Measurements from ENCODE around the gene DMXL2. TPM values are rescaled to one million over a fixed set of nuclear protein-coding genes. Genes with fewer than 3 reads are reported as not detected.
"Not testable (repeated sequence)": the region's sequence is repeated elsewhere in the genome, so short reads cannot be mapped to it uniquely, and the experiment has no call there.

The DMXL2 gene
- polyA plus RNA-seq, 3 donors: 52.9 to 91.9 (median 62.2) TPM

GRCh38 chr15:51641490-51642130 is 19.0 kb upstream of the DMXL2 start:
- peak in 3 of 11 donors; percentile 20 to 22 (median 20) for DNase-seq (ENCODE audit: extremely low read depth in 1 of 11, low read depth in 9 of 11, low spot score in 4 of 11)

DNA sequence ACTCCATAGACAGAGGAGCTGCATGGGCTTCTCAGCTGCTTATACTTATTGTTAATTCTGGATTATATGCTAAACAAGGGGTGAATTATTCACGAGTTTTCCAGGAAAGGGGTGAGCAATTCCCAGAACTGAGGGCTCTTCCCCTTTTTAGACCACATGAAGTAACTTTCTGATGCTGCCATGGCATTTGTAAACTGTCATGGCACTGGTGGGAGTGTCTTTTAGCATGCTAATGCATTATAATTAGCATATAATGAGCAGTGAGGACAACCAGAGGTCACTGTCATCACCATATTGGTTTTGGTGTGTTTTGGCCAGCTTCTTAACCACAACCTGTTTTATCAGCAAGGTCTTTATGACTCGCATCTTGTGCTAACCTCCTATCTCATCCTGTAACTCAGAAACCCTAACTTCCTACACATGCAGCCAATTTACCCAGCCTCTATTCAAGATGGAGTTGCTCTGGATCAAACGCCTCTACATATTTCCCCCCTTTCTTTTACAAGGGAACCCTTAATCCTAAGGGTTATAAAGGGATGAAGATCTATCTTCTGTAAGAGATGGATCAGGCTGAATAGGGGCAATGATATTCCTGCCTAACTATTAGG is 12.1 kb upstream of the DMXL2 start:
- no peak for DNase-seq (ENCODE audit: extremely low read depth in 1 of 11, low read depth in 9 of 11, low spot score in 4 of 11)

GRCh38 chr15:51629612-51630011 is 7.0 kb upstream of the DMXL2 start:
- DNase-seq (ENCODE audit: extremely low read depth in 1 of 11, low read depth in 9 of 11, low spot score in 4 of 11): no peak

- DNase-seq (ENCODE audit: extremely low read depth in 1 of 11, low read depth in 9 of 11, low spot score in 4 of 11): no peak
Measured at GRCh38 chr15:51625236-51625635, 2.7 kb upstream of the DMXL2 start.

DNA sequence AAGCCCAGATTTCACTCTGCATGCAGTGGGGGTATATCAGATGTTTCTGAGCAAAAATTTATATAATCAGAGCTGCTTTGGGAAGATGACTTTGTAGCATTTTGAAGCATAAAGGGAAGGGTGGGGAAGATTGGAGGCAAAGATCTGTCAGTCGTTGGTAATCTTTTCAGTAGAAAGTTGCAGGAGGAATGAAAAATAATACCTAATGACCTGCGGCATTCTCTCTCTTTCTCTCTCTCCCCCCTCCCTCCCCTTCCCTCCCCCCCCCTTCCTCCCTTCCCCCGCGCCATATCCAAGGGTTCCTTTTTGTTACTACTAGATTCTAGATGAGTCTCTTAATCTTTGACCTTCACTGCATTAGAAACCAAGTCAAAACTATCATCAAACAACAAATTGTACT is 1.5 kb upstream of the DMXL2 start:
- DNase-seq (ENCODE audit: extremely low read depth in 1 of 11, low read depth in 9 of 11, low spot score in 4 of 11): no peak

- peak in 1 of 11 donors; percentile 9 for DNase-seq (ENCODE audit: extremely low read depth in 1 of 11, low read depth in 9 of 11, low spot score in 4 of 11)
Measured at GRCh38 chr15:51623386-51623938, 891 bp upstream of the DMXL2 start.

DNA sequence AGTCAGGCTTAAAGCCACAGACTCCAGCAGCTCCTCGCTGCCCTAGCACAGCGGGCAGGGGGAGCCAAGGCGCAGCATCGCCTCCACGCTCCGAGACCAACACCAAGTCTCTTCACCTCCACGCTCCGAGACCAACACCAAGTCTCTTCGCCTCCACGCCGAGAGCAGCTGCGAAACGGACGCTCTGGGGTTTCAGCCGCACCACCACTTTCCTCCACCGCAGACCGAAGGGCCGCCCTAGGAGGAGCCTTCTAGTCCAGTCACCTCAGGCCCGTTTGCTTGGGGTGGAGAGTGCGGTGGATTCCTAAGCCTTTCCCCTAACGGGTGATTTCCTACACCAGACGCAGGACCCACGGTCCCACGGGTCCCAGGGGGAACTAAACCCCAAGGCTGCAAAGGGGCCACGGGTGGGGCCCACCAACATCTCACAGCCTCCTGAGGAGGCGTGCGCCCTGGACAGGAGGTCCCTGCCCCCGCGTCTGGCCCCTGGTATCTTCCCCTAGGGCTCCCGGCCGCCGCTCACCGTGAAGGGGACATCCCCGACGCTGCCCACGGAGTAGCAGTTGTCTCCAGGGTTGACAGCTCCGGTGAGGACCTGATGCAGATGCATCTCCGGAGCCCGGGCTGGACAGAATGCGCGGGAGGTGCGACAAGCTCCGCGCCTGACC is 501 bp downstream of the DMXL2 start:
- DNase-seq (ENCODE audit: extremely low read depth in 1 of 11, low read depth in 9 of 11, low spot score in 4 of 11): peak in 9 of 11 donors; percentile 17 to 55 (median 32)

- DNase-seq (ENCODE audit: extremely low read depth in 1 of 11, low read depth in 9 of 11, low spot score in 4 of 11): no peak
Measured at GRCh38 chr15:51621155-51621765, 1.3 kb downstream of the DMXL2 start.

DNA sequence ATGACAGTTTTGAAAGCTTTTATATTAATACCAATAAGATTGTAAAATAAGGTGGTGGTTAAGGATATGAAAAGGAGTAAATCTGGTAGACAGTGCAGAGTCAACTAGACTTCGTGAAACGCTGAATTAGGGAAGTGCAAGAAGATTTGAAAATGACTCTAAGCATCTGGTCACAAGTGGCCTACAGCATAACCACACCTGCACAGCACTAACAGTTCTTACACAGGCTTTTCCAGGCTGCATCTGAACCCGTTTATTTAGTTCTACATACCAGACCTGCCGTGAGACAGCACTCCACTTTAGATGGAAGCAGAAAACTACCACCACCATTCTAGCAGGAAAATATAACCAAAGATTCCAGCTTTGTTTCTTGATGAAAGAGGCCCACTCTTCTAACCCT is 1.9 kb downstream of the DMXL2 start:
- DNase-seq (ENCODE audit: extremely low read depth in 1 of 11, low read depth in 9 of 11, low spot score in 4 of 11): no peak

DNA sequence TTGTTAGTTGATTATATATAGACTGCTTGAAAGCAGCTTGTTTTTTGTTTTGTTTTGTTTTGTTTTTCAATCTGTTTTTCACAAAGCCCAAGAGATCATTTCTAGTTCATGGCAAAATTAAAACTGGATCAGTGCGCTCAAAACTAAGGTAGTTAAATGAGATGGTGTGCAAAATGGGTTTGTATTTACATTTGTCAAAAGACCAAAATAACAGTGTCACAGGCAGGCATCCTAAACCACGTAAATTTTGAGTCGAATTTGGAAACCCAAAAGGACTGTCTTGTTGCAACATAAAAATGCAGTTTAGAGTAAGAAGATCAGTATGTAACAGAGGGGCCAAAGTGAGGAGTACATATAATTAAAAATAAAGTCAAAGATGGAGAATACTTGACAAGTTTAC is 2.4 kb downstream of the DMXL2 start:
- no peak for DNase-seq (ENCODE audit: extremely low read depth in 1 of 11, low read depth in 9 of 11, low spot score in 4 of 11)

DNA sequence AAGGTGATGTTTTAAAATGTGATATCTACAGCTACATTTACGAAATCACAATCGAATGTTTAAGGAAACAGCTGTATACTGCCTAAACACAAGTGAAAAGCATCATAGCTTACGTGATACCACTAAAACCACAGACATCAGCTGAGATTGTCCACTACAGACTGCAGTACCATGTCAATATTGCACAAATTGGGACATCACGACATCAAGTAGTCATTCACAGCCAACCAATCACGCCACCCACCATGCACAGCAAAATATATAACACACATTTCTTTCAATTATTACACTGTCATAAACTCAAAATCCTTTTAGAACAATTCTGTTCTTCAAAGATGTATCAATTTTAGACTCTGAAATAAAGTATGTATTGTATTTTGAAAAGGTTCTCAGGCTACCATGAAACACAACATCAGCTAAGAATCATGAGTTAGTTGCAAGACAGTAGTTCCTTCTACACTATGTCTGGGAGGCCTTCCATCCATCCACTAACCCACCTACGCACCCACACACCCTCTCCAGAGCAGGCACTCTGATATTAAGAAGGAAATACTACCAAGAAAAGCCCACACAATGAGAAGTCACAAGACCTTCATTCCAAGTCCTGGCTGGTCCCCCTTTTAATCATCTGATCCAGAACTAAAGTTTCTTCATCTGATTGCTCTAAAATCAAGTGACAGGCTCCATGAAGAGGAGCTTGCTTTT is 3.1 kb downstream of the DMXL2 start:
- DNase-seq (ENCODE audit: extremely low read depth in 1 of 11, low read depth in 9 of 11, low spot score in 4 of 11): no peak

DNA sequence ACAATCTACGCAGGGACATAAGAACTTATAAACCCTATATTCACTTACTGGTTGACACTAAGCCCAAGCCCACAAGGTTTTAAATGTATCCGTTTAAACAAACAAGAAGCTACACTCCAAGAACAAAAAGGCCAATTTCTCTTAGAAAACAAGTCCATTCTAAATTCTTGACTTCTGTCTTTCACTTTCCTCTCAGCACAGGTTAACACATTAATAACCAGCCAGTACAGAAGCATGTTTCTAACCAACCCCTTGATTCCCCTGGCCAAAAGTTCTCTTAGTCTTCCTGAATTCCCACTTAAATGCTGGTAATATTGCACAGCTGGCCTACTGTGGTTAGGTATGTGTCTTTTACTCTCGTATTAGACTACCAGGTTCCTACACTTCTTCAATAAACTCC is 4.7 kb downstream of the DMXL2 start:
- no peak for DNase-seq (ENCODE audit: extremely low read depth in 1 of 11, low read depth in 9 of 11, low spot score in 4 of 11)

DNA sequence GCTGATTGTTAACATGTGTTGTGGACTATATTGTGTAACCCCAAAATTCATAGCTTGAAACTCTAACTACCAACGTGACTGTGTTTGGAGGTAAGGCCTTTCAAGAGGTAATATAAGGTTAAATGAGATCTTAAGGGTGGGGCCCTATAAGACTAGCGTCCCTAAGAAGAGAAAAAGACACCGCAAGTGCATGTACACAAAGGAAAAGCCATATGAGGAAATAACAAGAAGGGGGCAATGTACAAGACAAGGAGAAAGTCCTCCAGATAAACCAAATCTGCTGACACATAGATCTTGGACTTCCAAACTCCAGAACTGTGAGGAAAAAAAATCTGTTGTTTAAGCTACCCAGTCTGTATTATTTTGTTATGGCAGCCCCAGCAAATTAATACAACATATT is 8.6 kb downstream of the DMXL2 start:
- no peak for DNase-seq (ENCODE audit: extremely low read depth in 1 of 11, low read depth in 9 of 11, low spot score in 4 of 11)

- not testable (repeated sequence) for DNase-seq (ENCODE audit: extremely low read depth in 1 of 11, low read depth in 9 of 11, low spot score in 4 of 11)
Measured at GRCh38 chr15:51612669-51613068, 9.9 kb downstream of the DMXL2 start.

DNA sequence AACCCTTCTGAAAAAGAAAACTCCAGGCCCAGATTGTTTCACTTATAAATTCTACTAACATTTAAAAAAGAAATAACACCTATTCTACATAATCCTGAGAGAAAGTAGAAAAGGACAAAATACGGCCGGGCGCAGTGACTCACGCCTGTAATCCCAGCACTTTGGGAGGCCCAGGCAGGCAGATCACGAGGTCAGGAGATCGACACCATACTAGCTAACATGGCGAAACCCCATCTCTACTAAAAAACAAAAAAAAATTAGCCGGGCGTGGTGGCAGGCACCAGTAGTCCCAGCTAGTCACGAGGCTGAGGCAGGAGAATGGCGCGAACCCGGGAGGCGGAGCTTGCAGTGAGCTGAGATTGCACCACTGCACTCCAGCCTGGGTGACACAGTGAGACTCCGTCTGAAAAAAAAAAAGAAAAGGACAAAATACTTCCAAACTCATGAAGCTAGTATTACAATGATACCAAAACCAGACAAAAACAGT is 19.1 kb downstream of the DMXL2 start:
- not testable (repeated sequence) for DNase-seq (ENCODE audit: extremely low read depth in 1 of 11, low read depth in 9 of 11, low spot score in 4 of 11)

GRCh38 chr15:51603002-51603401 is 19.6 kb downstream of the DMXL2 start:
- DNase-seq (ENCODE audit: extremely low read depth in 1 of 11, low read depth in 9 of 11, low spot score in 4 of 11): no peak

GRCh38 chr15:51602484-51602883 is 20.1 kb downstream of the DMXL2 start:
- DNase-seq (ENCODE audit: extremely low read depth in 1 of 11, low read depth in 9 of 11, low spot score in 4 of 11): no peak

GRCh38 chr15:51601801-51602200 is 20.8 kb downstream of the DMXL2 start:
- no peak for DNase-seq (ENCODE audit: extremely low read depth in 1 of 11, low read depth in 9 of 11, low spot score in 4 of 11)

GRCh38 chr15:51600114-51600513 is 22.5 kb downstream of the DMXL2 start:
- DNase-seq (ENCODE audit: extremely low read depth in 1 of 11, low read depth in 9 of 11, low spot score in 4 of 11): no peak
